ENCODE measurements around the gene CACNA2D2. TPM values are rescaled to one million over a fixed set of nuclear protein-coding genes. Genes with fewer than 3 reads are reported as not detected.

The CACNA2D2 gene
- total and polyA plus RNA-seq, 2 of the 8 experiments (the other 6 are each of a cell fraction or from before 2014, with no cell fraction given) = 14.1 to 25.0 TPM

GRCh38 chr3:50524746-50525145 lies 21.3 kb upstream of the CACNA2D2 start:
- H3K4me3 ChIP-seq (ENCODE audit: extremely low read depth in 1 of 4, insufficient read depth in 2 of 4, low read depth in 3 of 4, low read length in 4 of 4) = no peak overlapping the region
- no peak overlapping the region for H3K23ac ChIP-seq (ENCODE audit: insufficient read length)
- H4K5ac ChIP-seq (ENCODE audit: insufficient read length, low read depth, low read length) = no peak overlapping the region
- peaks cover 0 to 6% (median 0%) of the 10 kb centered on the region in 4 experiments; a peak in 3 of 7 replicates for H3K27me3 ChIP-seq (replicated peaks in 1 of 4; ENCODE audit: control insufficient read depth in 3 of 4, extremely low read depth in 1 of 4, insufficient read depth in 3 of 4, low read length in 3 of 4)
- no peaks in the 10 kb centered on the region for H3K36me3 ChIP-seq (ENCODE audit: control insufficient read depth in 2 of 4, insufficient read depth in 4 of 4, low read length in 3 of 4)
- peak overlapping the region; percentile 53; the same call in 1 of the 2 replicates for H2BK12ac ChIP-seq (ENCODE audit: low read depth, low read length)
- H3K4me2 ChIP-seq (ENCODE audit: insufficient read depth in 1 of 2, low read depth in 2 of 2, low read length in 2 of 2) = no peak overlapping the region
- no peaks in the 10 kb centered on the region for H3K79me1 ChIP-seq (ENCODE audit: low read depth, low read length)
- no peak overlapping the region for H3K9ac ChIP-seq (replicated peaks in 1 of 4; ENCODE audit: extremely low read depth in 1 of 4, low read depth in 3 of 4, low read length in 3 of 4)
- ChIA-PET POLR2A (ENCODE audit: partially characterized antibody) (no interaction called here), CTCF (ENCODE audit: partially characterized antibody) (interaction anchor here (1.2 to 9.1 kb wide), 9 partner anchors 7 to 149 kb away, joined by 3 to 129 read pairs (median 4); no protein-coding TSS in a partner anchor)
- no peak overlapping the region for H2AFZ ChIP-seq (ENCODE audit: low read length)
- no peak overlapping the region for H3K4ac ChIP-seq (replicated peaks; ENCODE audit: insufficient read length, low read depth, low read length)
- H3K14ac ChIP-seq (ENCODE audit: insufficient read length) = no peak overlapping the region
- no peaks in the 10 kb centered on the region for H3K79me2 ChIP-seq (ENCODE audit: control insufficient read depth in 1 of 2, insufficient read depth in 2 of 2, low read length in 2 of 2)
- FAIRE-seq (no peak), DNase-seq (ENCODE audit: low read depth in 1 of 2, low spot score in 2 of 2) (no peak)
- no peak for TF ChIP-seq KDM4A (IDR thresholded peaks at IDR 0.05; ENCODE audit: low read depth, low read length, severe bottlenecking)
- no peak overlapping the region for H4K8ac ChIP-seq (ENCODE audit: extremely low read depth, insufficient read depth, low read length)
- peak overlapping the region; percentile 19; the same call in 1 of the 2 replicates for H2BK15ac ChIP-seq (ENCODE audit: low read length)
- H3K23me2 ChIP-seq (ENCODE audit: low read depth, low read length) = no peaks in the 10 kb centered on the region
- no peak overlapping the region for H2AK5ac ChIP-seq (ENCODE audit: low read depth, low read length)
- H3K56ac ChIP-seq (replicated peaks; ENCODE audit: insufficient read length, low read depth, low read length) = no peak overlapping the region
- H2BK5ac ChIP-seq (ENCODE audit: low read depth, low read length) = no peak overlapping the region
- H4K20me1 ChIP-seq (replicated peaks in 1 of 2; ENCODE audit: control insufficient read depth in 1 of 2, insufficient read depth in 2 of 2, low read length in 2 of 2) = no peaks in the 10 kb centered on the region
- no peak overlapping the region for H3K18ac ChIP-seq (ENCODE audit: extremely low read depth, low read length)
- H2BK20ac ChIP-seq (ENCODE audit: low read length) = no peak overlapping the region; the same call in 1 of the 2 replicates
- WGBS, 2 experiments (ENCODE audit: extremely low coverage in 1 of 2, insufficient coverage in 1 of 2, insufficient read length in 1 of 2, insufficient replicate concordance in 2 of 2, low coverage in 1 of 2, low lambda C conversion rate in 2 of 2, missing lambda C conversion rate in 1 of 2) = 83% methylated on average over 5 of the region's 5 CpGs; no CpG with 5 or more reads in 1 of the 2 experiments
- H3K9me3 ChIP-seq (ENCODE audit: insufficient read depth in 2 of 2, low read depth in 1 of 2, low read length in 1 of 2) = no peaks in the 10 kb centered on the region
- H3K4me1 ChIP-seq (replicated peaks in 1 of 4; ENCODE audit: control insufficient read depth in 3 of 4, insufficient read depth in 4 of 4, low read length in 3 of 4) = peaks cover 3 to 35% (median 21%) of the 10 kb centered on the region in 4 experiments
- H3K27ac ChIP-seq (ENCODE audit: low read depth, low read length) = no peak overlapping the region
- H2BK120ac ChIP-seq (replicated peaks; ENCODE audit: low read depth, low read length) = no peak overlapping the region
- H4K91ac ChIP-seq (replicated peaks; ENCODE audit: insufficient read length, low read length) = peak overlapping the region; percentile 46

Data from H1 (cell line).